Gastrocnemius medialis (tissue), 4 donors: ENCODE data around the gene RIMBP2. TPM values are rescaled to one million over a fixed set of nuclear protein-coding genes. Genes with fewer than 3 reads are reported as not detected.

Source experiments
- ATAC-seq, 2 donors: fragments of 150-250 bp; one replicate each; pipeline ENCODE4 v1.9.1; 2016
- DNase-seq, 2 donors: peaks; one replicate each; pipeline ENCODE4 v3.0.0-alpha.2; 2019
- H3K27ac ChIP-seq, 4 donors: fragments of 200-600 bp; sonication (generic); 1 replicate in 1 of 4; 2 replicates in 3 of 4; pipeline ENCODE4 v1.5.1; 2016 to 2018; ENCODE audit warnings: mild to moderate bottlenecking in 2 of 4, moderate library complexity in 1 of 4
- H3K27me3 ChIP-seq, 3 donors: fragments of 200-600 bp; sonication (generic) in 2 of 3; 1 replicate in 1 of 3; 2 replicates in 2 of 3; pipeline versions ENCODE4 v1.5.1 to v1.6.0; 2016 to 2019; ENCODE audit warnings: mild to moderate bottlenecking in 1 of 3, moderate library complexity in 1 of 3
- H3K36me3 ChIP-seq, 2 donors: fragments of 200-600 bp; sonication (generic) in 1 of 2; one replicate each; pipeline ENCODE4 v1.5.1; 2017 to 2018
- H3K4me1 ChIP-seq, 2 donors: fragments of 200-600 bp; sonication (generic) in 1 of 2; one replicate each; pipeline ENCODE4 v1.5.1; 2016 to 2017; ENCODE audit warnings: mild to moderate bottlenecking in 2 of 2
- H3K4me3 ChIP-seq, 4 donors: fragments of 200-600 bp; sonication (generic) in 3 of 4; 1 replicate in 1 of 4; 2 replicates in 3 of 4; pipeline ENCODE4 v1.5.1; 2016 to 2019; ENCODE audit warnings: mild to moderate bottlenecking in 2 of 4
- H3K9me3 ChIP-seq, 3 donors: fragments of 200-600 bp; sonication (generic) in 2 of 3; 1 replicate in 1 of 3; 2 replicates in 2 of 3; pipeline ENCODE4 v1.5.1; 2016 to 2019
- POLR2A ChIP-seq, 2 donors: fragments of 450-650 bp; IDR thresholded peaks; one replicate each; pipeline ENCODE4 v1.6.1; 2017; ENCODE audit warnings: antibody characterized with exemption in 2 of 2, mild to moderate bottlenecking in 2 of 2, moderate library complexity in 2 of 2
- in situ Hi-C, 4 donors: fragments of 200-750 bp; cut with MboI; loops; one replicate each; pipeline versions ENCODE4 v1.15.0 to v1.8.0; 2017; ENCODE audit warnings: low sequenced_read_pairs in 4 of 4
- intact Hi-C: fragments of 100-400 bp; cut with DNase I; formaldehyde crosslinking; loops from one replicate; pipeline ENCODE4 v1.15.1; 2023; ENCODE audit warnings: low total_unique reads
- total RNA-seq, 4 donors: library from RNA; depleted of rRNA; stranded (reverse); fragments of >200 nt; gene quantifications; one replicate each; pipeline versions ENCODE4 v1.1.0 to v1.2.3, GENCODE V29; 2016
- TF ChIP-seq, protein P1 (sequence below), 5 experiments: fragments of 450-650 bp in 3 of 5; fragments of 200-600 bp in 2 of 5; sonication (generic) in 2 of 5; IDR thresholded peaks in 4 of 5; conservative IDR thresholded peaks in 1 of 5; 1 replicate in 4 of 5; 2 replicates in 1 of 5; pipeline ENCODE4 v1.5.1; 2016 to 2019; ENCODE audit warnings: antibody characterized with exemption in 5 of 5, mild to moderate bottlenecking in 3 of 5, moderate library complexity in 3 of 5

RIMBP2 gene
- total RNA-seq, 4 donors from 2014 or later = 0.76 to 2.2 (median 1.2) TPM; not detected in 1

DNA sequence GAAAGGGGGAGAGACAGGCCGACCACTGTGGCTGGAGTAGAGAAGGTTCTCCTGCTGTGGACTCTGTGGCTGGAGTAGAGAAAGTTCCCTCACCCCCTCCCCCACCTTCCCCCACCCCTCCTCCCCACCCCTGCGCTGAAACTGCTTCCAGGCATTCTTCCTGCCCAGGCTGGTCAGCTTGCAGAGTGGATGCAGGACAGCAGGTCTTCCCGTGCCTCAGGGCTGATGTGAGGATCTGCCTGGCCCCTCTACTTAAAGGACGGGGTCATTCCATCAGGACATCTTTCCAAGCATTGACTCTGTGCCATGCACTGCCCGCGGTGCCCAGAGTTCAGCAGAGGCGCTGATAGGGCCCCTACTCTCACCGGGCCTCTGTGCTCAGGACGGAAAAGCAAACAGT lies 13.2 kb upstream of the RIMBP2 start:
- DNase-seq (no peak), ATAC-seq (no peak)
- H3K4me1 ChIP-seq = no peaks in the 10 kb centered on the region
- H3K4me3 ChIP-seq = no peak overlapping the region
- H3K27me3 ChIP-seq = no peaks in the 10 kb centered on the region
- H3K27ac ChIP-seq = no peak overlapping the region
- no peaks in the 10 kb centered on the region for H3K36me3 ChIP-seq
- intact Hi-C loops = no loop called here
- in situ Hi-C loops = loop anchor here in 1 of 4 donors (25.0 kb wide), 1 partner anchor 692 kb away; no protein-coding TSS in a partner anchor
- peaks cover 0 to 3% (median 0%) of the 10 kb centered on the region in 3 donors for H3K9me3 ChIP-seq
- TF ChIP-seq, protein P1, sequence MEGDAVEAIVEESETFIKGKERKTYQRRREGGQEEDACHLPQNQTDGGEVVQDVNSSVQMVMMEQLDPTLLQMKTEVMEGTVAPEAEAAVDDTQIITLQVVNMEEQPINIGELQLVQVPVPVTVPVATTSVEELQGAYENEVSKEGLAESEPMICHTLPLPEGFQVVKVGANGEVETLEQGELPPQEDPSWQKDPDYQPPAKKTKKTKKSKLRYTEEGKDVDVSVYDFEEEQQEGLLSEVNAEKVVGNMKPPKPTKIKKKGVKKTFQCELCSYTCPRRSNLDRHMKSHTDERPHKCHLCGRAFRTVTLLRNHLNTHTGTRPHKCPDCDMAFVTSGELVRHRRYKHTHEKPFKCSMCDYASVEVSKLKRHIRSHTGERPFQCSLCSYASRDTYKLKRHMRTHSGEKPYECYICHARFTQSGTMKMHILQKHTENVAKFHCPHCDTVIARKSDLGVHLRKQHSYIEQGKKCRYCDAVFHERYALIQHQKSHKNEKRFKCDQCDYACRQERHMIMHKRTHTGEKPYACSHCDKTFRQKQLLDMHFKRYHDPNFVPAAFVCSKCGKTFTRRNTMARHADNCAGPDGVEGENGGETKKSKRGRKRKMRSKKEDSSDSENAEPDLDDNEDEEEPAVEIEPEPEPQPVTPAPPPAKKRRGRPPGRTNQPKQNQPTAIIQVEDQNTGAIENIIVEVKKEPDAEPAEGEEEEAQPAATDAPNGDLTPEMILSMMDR (IDR thresholded peaks at IDR 0.05 in 4 of 5, conservative IDR thresholded peaks at IDR 0.05 in 1 of 5) = no peak
- TF ChIP-seq POLR2A (IDR thresholded peaks at IDR 0.05) = no peak

DNA sequence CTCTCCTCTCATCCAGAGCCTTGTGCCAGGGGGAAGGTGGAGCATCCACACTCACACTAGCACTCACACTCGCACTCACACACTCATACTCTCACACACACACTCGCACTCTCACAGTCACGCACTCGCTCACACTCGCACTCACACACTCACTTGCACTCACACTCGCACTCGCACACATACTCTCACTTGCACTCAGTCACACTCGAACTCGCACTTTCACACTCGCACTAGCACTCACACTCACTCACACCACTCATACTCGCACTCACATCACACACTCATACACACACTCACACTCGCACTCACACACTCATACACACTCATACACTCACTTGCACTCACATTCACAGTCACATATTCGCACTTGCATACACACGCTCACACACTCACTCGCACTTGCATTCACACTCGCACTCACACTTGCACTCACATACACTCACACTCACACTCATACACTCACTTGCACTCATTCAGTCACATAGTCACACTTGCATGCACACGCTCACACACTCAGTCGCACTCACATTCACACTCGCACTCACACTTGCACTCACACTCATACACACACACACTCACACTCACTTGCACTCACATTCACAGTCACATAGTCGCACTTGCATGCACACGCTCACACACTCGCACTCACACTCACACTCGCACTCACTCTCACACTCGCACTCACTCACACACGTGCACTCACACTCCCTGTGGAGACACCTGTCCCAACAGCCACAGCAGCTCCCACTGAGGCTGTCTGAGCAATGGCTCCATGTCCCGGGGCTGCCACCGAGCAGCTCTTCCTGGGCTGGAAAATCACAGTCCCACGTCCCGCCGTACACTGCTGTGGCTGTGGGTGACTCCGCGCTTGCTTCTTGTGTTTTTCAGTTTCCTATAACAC lies 12.3 kb upstream of the RIMBP2 start:
- Histone ChIP-seq H3K36me3 (no peaks in the 10 kb centered on the region), H3K27me3 (no peaks in the 10 kb centered on the region), H3K4me3 (no peak overlapping the region), H3K9me3 (peaks cover 0 to 3% (median 0%) of the 10 kb centered on the region in 3 donors), H3K27ac (no peak overlapping the region), H3K4me1 (no peaks in the 10 kb centered on the region)
- ATAC-seq (no peak), DNase-seq (no peak)
- in situ Hi-C loops (loop anchor here in 1 of 4 donors (25.0 kb wide), 1 partner anchor 691 kb away; no protein-coding TSS in a partner anchor), intact Hi-C loops (no loop called here)
- TF ChIP-seq, protein P1 (IDR thresholded peaks at IDR 0.05 in 4 of 5, conservative IDR thresholded peaks at IDR 0.05 in 1 of 5) = no peak
- no peak for TF ChIP-seq POLR2A (IDR thresholded peaks at IDR 0.05)

DNA sequence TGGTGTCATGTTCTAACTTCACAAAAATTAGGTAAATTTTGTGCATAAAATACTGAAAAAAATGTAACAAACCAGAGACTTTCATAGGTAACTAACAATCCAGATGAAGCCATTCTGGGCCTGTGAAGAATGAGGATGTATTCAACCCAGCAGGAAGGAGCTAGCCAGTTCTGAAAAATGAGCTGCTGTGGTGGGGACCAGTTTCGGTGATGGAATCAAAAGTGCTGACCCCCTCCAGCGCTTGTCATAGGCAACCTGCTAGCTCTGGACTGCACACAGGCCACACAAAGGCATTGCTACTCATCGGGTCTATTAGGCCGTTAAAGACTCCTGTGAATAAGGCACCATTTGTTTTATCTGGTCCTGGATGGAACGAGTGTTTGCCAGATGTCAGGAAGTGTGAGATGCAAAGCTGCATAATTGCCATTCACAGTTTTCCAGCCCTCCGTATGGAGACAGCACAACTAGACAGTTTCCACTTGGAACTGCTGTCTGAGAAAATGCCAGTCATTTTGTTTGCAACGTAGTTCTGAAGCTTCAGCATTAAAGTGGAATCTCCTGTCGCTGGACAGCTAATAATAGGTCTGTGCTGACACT lies 3.3 kb upstream of the RIMBP2 start:
- Histone ChIP-seq H3K27ac (no peak overlapping the region), H3K4me1 (peaks cover 0 to 6% of the 10 kb centered on the region in 2 donors), H3K9me3 (no peaks in the 10 kb centered on the region), H3K27me3 (peaks cover 14 to 28% (median 20%) of the 10 kb centered on the region in 3 donors), H3K4me3 (no peak overlapping the region), H3K36me3 (no peaks in the 10 kb centered on the region)
- DNase-seq (no peak), ATAC-seq (no peak)
- in situ Hi-C loops (no loop called here), intact Hi-C loops (no loop called here)
- TF ChIP-seq POLR2A (IDR thresholded peaks at IDR 0.05) = no peak
- TF ChIP-seq, protein P1 (IDR thresholded peaks at IDR 0.05 in 4 of 5, conservative IDR thresholded peaks at IDR 0.05 in 1 of 5) = no peak

DNA sequence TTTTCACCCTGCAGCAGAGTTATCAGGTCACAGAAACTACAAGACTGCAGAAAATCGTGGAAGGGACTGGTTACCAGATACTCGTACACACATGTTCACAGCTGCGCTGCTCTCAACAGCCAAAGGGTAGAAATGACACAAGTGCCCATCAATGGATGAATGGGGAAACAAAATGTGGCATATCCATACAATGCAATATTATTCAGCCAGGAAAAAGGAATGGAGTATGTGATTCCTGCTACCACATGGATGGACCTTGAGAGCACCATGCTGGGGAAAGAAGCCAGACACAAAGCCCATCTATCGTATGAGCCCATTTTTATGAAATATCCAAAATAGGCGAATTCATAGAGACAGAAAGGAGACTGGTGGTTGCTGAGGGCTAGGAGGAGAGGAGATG lies 1.7 kb upstream of the RIMBP2 start:
- in situ Hi-C loops (no loop called here), intact Hi-C loops (no loop called here)
- no peak overlapping the region for H3K27ac ChIP-seq
- peaks cover 19 to 34% (median 31%) of the 10 kb centered on the region in 3 donors for H3K27me3 ChIP-seq
- no peak for ATAC-seq
- no peaks in the 10 kb centered on the region for H3K36me3 ChIP-seq
- no peak for DNase-seq
- TF ChIP-seq POLR2A (IDR thresholded peaks at IDR 0.05) = no peak
- TF ChIP-seq, protein P1 (IDR thresholded peaks at IDR 0.05 in 4 of 5, conservative IDR thresholded peaks at IDR 0.05 in 1 of 5) = no peak
- no peak overlapping the region for H3K4me3 ChIP-seq
- H3K4me1 ChIP-seq = peaks cover 5 to 6% of the 10 kb centered on the region in 2 donors
- H3K9me3 ChIP-seq = no peaks in the 10 kb centered on the region
